ENCODE data around the gene MAPK14. TPM values are rescaled to one million over a fixed set of nuclear protein-coding genes. Genes with fewer than 3 reads are reported as not detected.

Gene MAPK14
- total and polyA plus RNA-seq, 10 of the 15 experiments (the other 5 are each of a cell fraction or from before 2014, with no cell fraction given), result 12.5 to 59.5 (median 43.0) TPM

- no peak for TF ChIP-seq CUX1 (IDR thresholded peaks at IDR 0.05; ENCODE audit: insufficient replicate concordance, low read depth, low read length)
- TF ChIP-seq IRF5 (IDR thresholded peaks at IDR 0.05; ENCODE audit: borderline replicate concordance), result no peak
- no peak for TF ChIP-seq CBFB (IDR thresholded peaks at IDR 0.05; ENCODE audit: low read depth)
- TF ChIP-seq SPI1 (IDR thresholded peaks at IDR 0.05; ENCODE audit: borderline replicate concordance, insufficient read depth, low read depth, low read length), result no peak
- no peak for TF ChIP-seq ATF2 (IDR thresholded peaks at IDR 0.05; ENCODE audit: low read length)
- no peak for TF ChIP-seq JUNB (IDR thresholded peaks at IDR 0.05)
- TF ChIP-seq USF2 (IDR thresholded peaks at IDR 0.05; ENCODE audit: borderline replicate concordance, low read depth, low read length), result no peak
- no peak for TF ChIP-seq CREM (IDR thresholded peaks at IDR 0.05; ENCODE audit: low read depth)
- TF ChIP-seq RELB (IDR thresholded peaks at IDR 0.05; ENCODE audit: low read depth), result no peak
- TF ChIP-seq GATAD2B (conservative IDR thresholded peaks at IDR 0.05; ENCODE audit: low read depth), result no peak
- TF ChIP-seq MTA2 (IDR thresholded peaks at IDR 0.05; ENCODE audit: low read depth), result no peak
- TF ChIP-seq GABPA (IDR thresholded peaks at IDR 0.05; ENCODE audit: low read depth), result no peak
These were observed 99.2 kb downstream of the MAPK14 start (continued) for GRCh38 chr6:36126553-36127458.
